Osteoblast (primary cell): ENCODE data around the gene B3GNT3. TPM values are rescaled to one million over a fixed set of nuclear protein-coding genes. Genes with fewer than 3 reads are reported as not detected.

Experiments used
- DNase-seq: peaks from one replicate; pipeline ENCODE4 v3.0.0; 2011; ENCODE audit warnings: low spot score, mixed read lengths; ENCODE audit not compliant: insufficient read length; ENCODE audit errors: missing footprints
- H2AFZ ChIP-seq: 2 replicates; pipeline ENCODE4 v1.6.0; 2011; ENCODE audit warnings: mild to moderate bottlenecking, low read length
- H3K27ac ChIP-seq: 2 replicates; pipeline ENCODE4 v1.5.1; 2011; ENCODE audit warnings: mild to moderate bottlenecking, low read depth, low read length, moderate library complexity
- H3K27me3 ChIP-seq: 2 replicates; pipeline ENCODE4 v1.6.0; 2012; ENCODE audit warnings: mild to moderate bottlenecking, control low read depth, inconsistent platforms, low read length, moderate library complexity; ENCODE audit not compliant: insufficient read depth
- H3K36me3 ChIP-seq: 2 replicates; pipeline ENCODE4 v1.5.1; 2011; ENCODE audit warnings: mild to moderate bottlenecking, low read length, control low read depth, moderate library complexity; ENCODE audit not compliant: insufficient read depth
- H3K4me1 ChIP-seq: 2 replicates; pipeline ENCODE4 v1.5.1; 2011; ENCODE audit warnings: mild to moderate bottlenecking, low read length, control low read depth, moderate library complexity; ENCODE audit not compliant: insufficient read depth
- H3K4me2 ChIP-seq: 2 replicates; pipeline ENCODE4 v1.6.0; 2011; ENCODE audit warnings: mild to moderate bottlenecking, low read length; ENCODE audit not compliant: insufficient read depth
- H3K4me3 ChIP-seq: fragments of 200-600 bp; sonication (generic); 3 replicates; pipeline ENCODE4 v1.5.1; 2012; ENCODE audit warnings: mild to moderate bottlenecking, low read length, inconsistent platforms; ENCODE audit not compliant: insufficient read depth
- H3K79me2 ChIP-seq: 2 replicates; pipeline ENCODE4 v1.6.0; 2012; ENCODE audit warnings: mild to moderate bottlenecking, low read length, control low read depth, inconsistent platforms; ENCODE audit not compliant: insufficient read depth
- H3K9me3 ChIP-seq: 2 replicates; pipeline ENCODE4 v1.5.1; 2011; ENCODE audit warnings: low read depth, low read length, control low read depth
- H4K20me1 ChIP-seq: 2 replicates; pipeline ENCODE4 v1.6.0; 2012; ENCODE audit warnings: mild to moderate bottlenecking, low read length, control low read depth; ENCODE audit not compliant: insufficient read depth
- CTCF ChIP-seq: IDR thresholded peaks from 2 replicates; pipeline ENCODE4 v1.5.1; 2011; ENCODE audit warnings: mild to moderate bottlenecking, low read depth, low read length, moderate library complexity; ENCODE audit errors: extremely low read depth
- total RNA-seq: library from RNA; depleted of rRNA; stranded (reverse); fragments of >200 nt; gene quantifications from 2 replicates; pipeline ENCODE4 v1.2.3, GENCODE V29; 2012

Gene B3GNT3
- total RNA-seq, 1 donor, result not detected

GRCh38 chr19:17788632-17789031 is 6.3 kb upstream of the B3GNT3 start:
- Histone ChIP-seq H3K27ac (no peak overlapping the region), H4K20me1 (no peaks in the 10 kb centered on the region), H3K79me2 (no peaks in the 10 kb centered on the region), H3K4me3 (no peak overlapping the region), H3K27me3 (peaks cover 4% of the 10 kb centered on the region), H2AFZ (no peak overlapping the region), H3K36me3 (no peaks in the 10 kb centered on the region), H3K9me3 (no peaks in the 10 kb centered on the region), H3K4me2 (no peak overlapping the region), H3K4me1 (no peaks in the 10 kb centered on the region)
- TF ChIP-seq CTCF, result no peak
- DNase-seq, result peak; percentile 60

GRCh38 chr19:17790059-17790780 is 4.7 kb upstream of the B3GNT3 start:
- Histone ChIP-seq H3K79me2 (no peaks in the 10 kb centered on the region), H3K4me2 (no peak overlapping the region), H3K27me3 (peaks cover 20% of the 10 kb centered on the region), H4K20me1 (no peaks in the 10 kb centered on the region), H3K9me3 (no peaks in the 10 kb centered on the region), H3K4me1 (no peaks in the 10 kb centered on the region), H3K36me3 (no peaks in the 10 kb centered on the region), H2AFZ (no peak overlapping the region), H3K27ac (no peak overlapping the region), H3K4me3 (no peak overlapping the region)
- DNase-seq, result no peak
- no peak for TF ChIP-seq CTCF

DNA sequence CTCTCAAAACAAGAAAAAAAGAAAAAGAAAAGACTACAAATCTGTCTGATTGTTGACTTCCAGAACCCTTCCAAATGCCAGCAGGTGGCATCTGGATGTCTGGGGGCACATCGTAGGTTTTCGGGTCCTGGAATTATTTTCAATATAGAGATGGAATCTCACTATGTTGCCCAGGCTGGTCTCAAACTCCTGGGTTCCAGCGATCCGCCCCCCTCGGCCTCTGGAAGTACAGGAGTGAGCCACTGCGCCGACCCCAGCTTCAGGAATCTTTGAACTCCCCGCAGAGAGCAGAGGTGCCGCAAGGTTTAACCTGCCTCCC is 567 bp upstream of the B3GNT3 start:
- Histone ChIP-seq H3K79me2 (no peaks in the 10 kb centered on the region), H2AFZ (no peak overlapping the region), H3K4me1 (no peaks in the 10 kb centered on the region), H3K27ac (no peak overlapping the region), H4K20me1 (no peaks in the 10 kb centered on the region), H3K4me3 (no peak overlapping the region), H3K27me3 (peaks cover 31% of the 10 kb centered on the region), H3K4me2 (no peak overlapping the region), H3K9me3 (no peaks in the 10 kb centered on the region), H3K36me3 (no peaks in the 10 kb centered on the region)
- TF ChIP-seq CTCF, result no peak
- DNase-seq, result no peak

DNA sequence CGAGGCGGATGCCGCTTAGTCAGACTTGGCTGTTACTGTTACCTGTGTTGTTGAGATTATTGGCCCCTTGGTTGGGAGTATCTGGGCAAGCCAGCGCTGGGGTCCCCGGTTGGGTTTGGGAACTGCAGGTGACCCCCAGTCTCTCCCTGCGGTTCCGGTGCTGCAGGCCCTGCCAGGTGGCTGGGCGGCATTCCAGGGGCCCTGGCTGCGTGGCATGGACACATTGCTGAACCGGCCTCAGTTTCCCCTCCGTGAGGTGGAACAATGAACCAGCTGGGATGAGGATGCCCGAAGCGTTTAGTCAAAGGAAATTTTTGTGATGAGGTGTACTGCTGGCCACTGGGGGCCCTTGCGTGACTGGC is 538 bp downstream of the B3GNT3 start:
- no peak for DNase-seq
- H3K4me2 ChIP-seq, result no peak overlapping the region
- TF ChIP-seq CTCF, result no peak
- no peaks in the 10 kb centered on the region for H4K20me1 ChIP-seq
- no peaks in the 10 kb centered on the region for H3K4me1 ChIP-seq
- no peak overlapping the region for H3K4me3 ChIP-seq
- no peak overlapping the region for H3K27ac ChIP-seq
- no peaks in the 10 kb centered on the region for H3K9me3 ChIP-seq
- H3K36me3 ChIP-seq, result no peaks in the 10 kb centered on the region
- H2AFZ ChIP-seq, result no peak overlapping the region
- H3K79me2 ChIP-seq, result no peaks in the 10 kb centered on the region
- peaks cover 31% of the 10 kb centered on the region for H3K27me3 ChIP-seq
